Ovary (tissue), 9 donors: ENCODE data around the gene BOLA3. TPM values are rescaled to one million over a fixed set of nuclear protein-coding genes. Genes with fewer than 3 reads are reported as not detected.

Experiments
- DNase-seq, 5 donors: peaks; one replicate each; pipeline ENCODE4 v3.0.0-alpha.2; 2019 to 2020
- H3K27ac ChIP-seq, 2 donors: fragments of 200-600 bp; one replicate each; pipeline versions ENCODE4 v1.5.1 to v1.8.0; 2019 to 2022
- H3K27me3 ChIP-seq: fragments of 200-600 bp; one replicate; pipeline ENCODE4 v1.8.0; 2022
- H3K36me3 ChIP-seq: fragments of 200-600 bp; sonication (generic); one replicate; pipeline ENCODE4 v1.5.1; 2019
- H3K4me1 ChIP-seq: one replicate; pipeline ENCODE4 v1.8.1; 2013; ENCODE audit warnings: mild to moderate bottlenecking, moderate library complexity; ENCODE audit not compliant: insufficient read depth
- H3K4me3 ChIP-seq: fragments of 200-600 bp; sonication (generic); one replicate; pipeline ENCODE4 v1.5.1; 2017
- H3K9me3 ChIP-seq, 2 donors: fragments of 200-600 bp in 1 of 2; sonication (generic) in 1 of 2; one replicate each; pipeline versions ENCODE4 v1.5.1 to v1.8.1; 2013 to 2019; ENCODE audit warnings: mild to moderate bottlenecking in 1 of 2, moderate library complexity in 1 of 2
- EP300 ChIP-seq: sonication (generic); formaldehyde crosslinking; IDR thresholded peaks from one replicate; pipeline ENCODE4 v1.6.1; 2017; ENCODE audit warnings: antibody characterized with exemption
- POLR2A ChIP-seq: fragments of 450-650 bp; IDR thresholded peaks from one replicate; pipeline ENCODE4 v1.6.1; 2017; ENCODE audit warnings: antibody characterized with exemption, mild to moderate bottlenecking, moderate library complexity
- WGBS, 3 donors: extraction: QIAGEN DNeasy Blood & Tissue Kit in 1 of 3; methylation state at CpG; one replicate each; pipeline versions ENCODE4 v1.1.5 to v1.1.7; 2013 to 2017; 5-methylcytosine and 5-hydroxymethylcytosine counted together
- intact Hi-C, 4 donors: fragments of 100-400 bp; cut with DNase I; formaldehyde crosslinking; loops; one replicate each; pipeline versions ENCODE4 v1.11.0 to v1.15.1; 2022 to 2023
- polyA plus RNA-seq, 2 donors: library from polyadenylated mRNA; stranded (reverse); fragments of 200-250 nt in 1 of 2; fragments of 350-450 nt in 1 of 2; fragmentation: Illumina TruSeq in 1 of 2; extraction: RNeasy Lipid Tissue Mini Kit (QIAGEN cat#74804) in 1 of 2; gene quantifications; one replicate each; pipeline ENCODE4 v1.2.3, GENCODE V29; 2013 to 2014
- total RNA-seq, 7 donors: library from RNA; depleted of rRNA in 2 of 7; stranded (reverse); fragments of >200 nt in 2 of 7; fragmentation: NEBNext Ultra II Directional in 3 of 7; extraction: Animal tissue kit (Norgen Biotek cat#: 25700) in 3 of 7; gene quantifications; one replicate each; pipeline versions ENCODE4 v1.1.0 to v1.2.4, GENCODE V29; 2016 to 2023
- TF ChIP-seq, protein P1 (sequence below), 3 donors: fragments of 450-650 bp in 2 of 3; fragments of 200-600 bp in 1 of 3; IDR thresholded peaks; one replicate each; pipeline versions ENCODE4 v1.5.1 to v1.8.0; 2016 to 2022; ENCODE audit warnings: antibody characterized with exemption in 3 of 3, mild to moderate bottlenecking in 1 of 3
- donor health status: DM: no; HTN: no; CAD: no; lungs with moderate emphysema.
- donor health status: DM: no; HTN: no; CAD: no.
- donor health status: Bipolar disorder and iron deficiency.
- donor health status: DM: yes; HTN: yes; CAD: no.
- donor health status: DM: no; HTN: no; CAD: no.
- donor health status: DM: yes; HTN: yes; CAD: no.

Gene BOLA3
- total and polyA plus RNA-seq, 9 donors: 8.2 to 34.4 (median 15.3) TPM

- H3K27ac ChIP-seq: no peak overlapping the region
- no peak for DNase-seq
- intact Hi-C loops: no loop called here
Measured at GRCh38 chr2:74119339-74119738, 28.4 kb downstream of the BOLA3 start.

GRCh38 chr2:74111380-74111779 is 36.3 kb downstream of the BOLA3 start:
- H3K27ac ChIP-seq: no peak overlapping the region
- no peaks in the 10 kb centered on the region for H3K9me3 ChIP-seq
- no peaks in the 10 kb centered on the region for H3K36me3 ChIP-seq
- DNase-seq: no peak
- H3K4me3 ChIP-seq: no peak overlapping the region
- no peak for TF ChIP-seq EP300
- no peak for TF ChIP-seq POLR2A
- TF ChIP-seq, protein P1, sequence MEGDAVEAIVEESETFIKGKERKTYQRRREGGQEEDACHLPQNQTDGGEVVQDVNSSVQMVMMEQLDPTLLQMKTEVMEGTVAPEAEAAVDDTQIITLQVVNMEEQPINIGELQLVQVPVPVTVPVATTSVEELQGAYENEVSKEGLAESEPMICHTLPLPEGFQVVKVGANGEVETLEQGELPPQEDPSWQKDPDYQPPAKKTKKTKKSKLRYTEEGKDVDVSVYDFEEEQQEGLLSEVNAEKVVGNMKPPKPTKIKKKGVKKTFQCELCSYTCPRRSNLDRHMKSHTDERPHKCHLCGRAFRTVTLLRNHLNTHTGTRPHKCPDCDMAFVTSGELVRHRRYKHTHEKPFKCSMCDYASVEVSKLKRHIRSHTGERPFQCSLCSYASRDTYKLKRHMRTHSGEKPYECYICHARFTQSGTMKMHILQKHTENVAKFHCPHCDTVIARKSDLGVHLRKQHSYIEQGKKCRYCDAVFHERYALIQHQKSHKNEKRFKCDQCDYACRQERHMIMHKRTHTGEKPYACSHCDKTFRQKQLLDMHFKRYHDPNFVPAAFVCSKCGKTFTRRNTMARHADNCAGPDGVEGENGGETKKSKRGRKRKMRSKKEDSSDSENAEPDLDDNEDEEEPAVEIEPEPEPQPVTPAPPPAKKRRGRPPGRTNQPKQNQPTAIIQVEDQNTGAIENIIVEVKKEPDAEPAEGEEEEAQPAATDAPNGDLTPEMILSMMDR (IDR thresholded peaks at IDR 0.05): no peak
- no peaks in the 10 kb centered on the region for H3K27me3 ChIP-seq
- intact Hi-C loops: no loop called here
- no peaks in the 10 kb centered on the region for H3K4me1 ChIP-seq

More at GRCh38 chr2:74119339-74119738, 28.4 kb downstream of the BOLA3 start:
- no peak overlapping the region for H3K4me3 ChIP-seq
- peaks cover 1% of the 10 kb centered on the region for H3K4me1 ChIP-seq
- H3K36me3 ChIP-seq: no peaks in the 10 kb centered on the region
- no peaks in the 10 kb centered on the region for H3K9me3 ChIP-seq
- H3K27me3 ChIP-seq: no peaks in the 10 kb centered on the region
- TF ChIP-seq, protein P1 (IDR thresholded peaks at IDR 0.05): no peak
- TF ChIP-seq EP300 (no peak), POLR2A (no peak)

GRCh38 chr2:74110537-74110936 is 37.2 kb downstream of the BOLA3 start:
- Histone ChIP-seq H3K27ac (no peak overlapping the region), H3K36me3 (no peaks in the 10 kb centered on the region), H3K9me3 (no peaks in the 10 kb centered on the region), H3K4me3 (no peak overlapping the region), H3K27me3 (no peaks in the 10 kb centered on the region), H3K4me1 (no peaks in the 10 kb centered on the region)
- no peak for DNase-seq
- WGBS, 3 donors: 73 to 75% (median 74%) methylated on average over 3 of the region's 3 CpGs
- TF ChIP-seq, protein P1 (IDR thresholded peaks at IDR 0.05): no peak
- no peak for TF ChIP-seq POLR2A
- intact Hi-C loops: no loop called here

GRCh38 chr2:74109551-74109950 is 38.2 kb downstream of the BOLA3 start:
- Histone ChIP-seq H3K9me3 (no peaks in the 10 kb centered on the region), H3K36me3 (no peaks in the 10 kb centered on the region), H3K4me1 (no peaks in the 10 kb centered on the region), H3K4me3 (no peak overlapping the region), H3K27ac (no peak overlapping the region), H3K27me3 (no peaks in the 10 kb centered on the region)
- no peak for DNase-seq
- 90 to 91% (median 90%) methylated on average over 8 of the region's 8 CpGs for WGBS, 3 donors
- intact Hi-C loops: no loop called here
- no peak for TF ChIP-seq EP300
- TF ChIP-seq, protein P1 (IDR thresholded peaks at IDR 0.05): no peak
- no peak for TF ChIP-seq POLR2A

DNA sequence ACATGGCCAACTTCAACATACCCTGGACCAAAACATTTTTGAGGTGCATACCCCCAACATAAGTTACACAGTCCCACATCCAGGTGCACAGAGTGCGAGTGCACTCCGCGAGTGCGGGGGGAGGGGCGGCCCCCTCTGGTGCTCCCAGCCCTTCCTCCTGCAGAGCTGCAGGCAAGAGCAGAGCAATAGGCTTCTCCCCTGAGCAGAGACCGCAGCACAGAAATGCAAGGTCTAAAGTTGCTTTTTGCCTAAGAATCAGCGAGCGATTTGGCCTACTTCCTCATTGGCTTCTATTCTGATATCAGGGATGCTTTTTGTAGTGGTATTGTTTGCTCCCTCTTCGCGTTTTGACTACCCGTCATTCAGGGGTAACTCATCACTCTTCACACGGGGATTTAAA is 40.6 kb downstream of the BOLA3 start:
- no peaks in the 10 kb centered on the region for H3K36me3 ChIP-seq
- H3K27ac ChIP-seq: no peak overlapping the region
- no peaks in the 10 kb centered on the region for H3K4me1 ChIP-seq
- intact Hi-C loops: no loop called here
- 53 to 59% (median 56%) methylated on average over 12 of the region's 12 CpGs for WGBS, 3 donors
- no peaks in the 10 kb centered on the region for H3K9me3 ChIP-seq
- H3K27me3 ChIP-seq: no peaks in the 10 kb centered on the region
- DNase-seq: no peak
- TF ChIP-seq, protein P1 (IDR thresholded peaks at IDR 0.05): no peak
- H3K4me3 ChIP-seq: no peak overlapping the region
